ENCODE results near the gene UBL7. TPM values are rescaled to one million over a fixed set of nuclear protein-coding genes. Genes with fewer than 3 reads are reported as not detected.

Gene UBL7
- total and polyA plus RNA-seq, 2 of the 8 experiments (the other 6 are each of a cell fraction or from before 2014, with no cell fraction given) = 71.5 to 183 TPM

- no peak for TF ChIP-seq CBX8 (IDR thresholded peaks at IDR 0.05; ENCODE audit: borderline replicate concordance, low read depth, low read length)
These were observed 7.5 kb upstream of the UBL7 start (continued) for GRCh38 chr15:74468341-74469032.

Data from H1 (cell line).